Measurements from ENCODE around the gene COL4A1.

Gene COL4A1

DNA sequence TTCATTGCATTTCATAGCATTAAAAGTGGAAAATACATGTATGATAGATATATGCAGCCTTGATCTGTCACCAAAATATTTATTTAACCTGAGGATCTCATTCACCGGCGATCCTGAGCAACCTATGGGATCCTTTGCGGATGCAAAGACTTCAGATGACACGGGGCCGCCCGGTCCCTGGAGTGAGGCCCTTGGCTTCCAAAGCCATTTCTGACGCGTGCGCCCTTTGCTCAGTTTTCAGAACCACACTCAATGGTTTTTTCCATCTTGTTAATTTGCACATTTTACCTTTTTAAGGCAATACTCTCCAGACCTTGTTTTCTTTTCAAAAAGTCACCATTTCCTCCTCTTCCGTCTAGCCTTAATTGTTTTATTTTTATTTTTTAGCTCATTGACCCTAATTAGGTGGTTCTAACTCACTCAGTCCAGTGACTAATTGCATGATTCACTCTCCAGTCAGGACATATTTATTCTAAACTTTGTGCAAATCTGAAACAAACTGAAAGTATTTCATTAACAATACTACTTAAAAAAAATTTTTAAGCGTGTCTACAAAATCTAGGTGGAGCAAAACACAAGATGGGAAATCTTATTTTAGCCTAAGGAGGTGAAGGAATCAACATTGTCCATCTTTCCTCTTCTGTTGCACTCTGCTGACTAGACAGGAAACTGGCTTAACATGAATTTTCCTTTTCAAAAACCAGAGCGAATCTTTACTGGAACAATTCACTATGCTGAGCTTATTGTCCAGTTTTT is 47.9 kb downstream of the COL4A1 start:
- H3K27ac ChIP-seq (replicated peaks), result no peak overlapping the region
- H3K4me3 ChIP-seq (replicated peaks; ENCODE audit: insufficient read depth, low read length), result no peak overlapping the region
- peaks cover 3% of the 10 kb centered on the region for H3K27me3 ChIP-seq (ENCODE audit: insufficient read depth, poor library complexity, severe bottlenecking)
- DNase-seq (ENCODE audit: low read depth in 1 of 2, low spot score in 1 of 2), result no peak
- TF ChIP-seq, protein P1, sequence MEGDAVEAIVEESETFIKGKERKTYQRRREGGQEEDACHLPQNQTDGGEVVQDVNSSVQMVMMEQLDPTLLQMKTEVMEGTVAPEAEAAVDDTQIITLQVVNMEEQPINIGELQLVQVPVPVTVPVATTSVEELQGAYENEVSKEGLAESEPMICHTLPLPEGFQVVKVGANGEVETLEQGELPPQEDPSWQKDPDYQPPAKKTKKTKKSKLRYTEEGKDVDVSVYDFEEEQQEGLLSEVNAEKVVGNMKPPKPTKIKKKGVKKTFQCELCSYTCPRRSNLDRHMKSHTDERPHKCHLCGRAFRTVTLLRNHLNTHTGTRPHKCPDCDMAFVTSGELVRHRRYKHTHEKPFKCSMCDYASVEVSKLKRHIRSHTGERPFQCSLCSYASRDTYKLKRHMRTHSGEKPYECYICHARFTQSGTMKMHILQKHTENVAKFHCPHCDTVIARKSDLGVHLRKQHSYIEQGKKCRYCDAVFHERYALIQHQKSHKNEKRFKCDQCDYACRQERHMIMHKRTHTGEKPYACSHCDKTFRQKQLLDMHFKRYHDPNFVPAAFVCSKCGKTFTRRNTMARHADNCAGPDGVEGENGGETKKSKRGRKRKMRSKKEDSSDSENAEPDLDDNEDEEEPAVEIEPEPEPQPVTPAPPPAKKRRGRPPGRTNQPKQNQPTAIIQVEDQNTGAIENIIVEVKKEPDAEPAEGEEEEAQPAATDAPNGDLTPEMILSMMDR (IDR thresholded peaks at IDR 0.05; ENCODE audit: insufficient read depth, low read length), result no peak
- TF ChIP-seq SPI1 (IDR thresholded peaks at IDR 0.05; ENCODE audit: borderline replicate concordance, low read depth), result no peak
- no peak for TF ChIP-seq POLR2AphosphoS5 (IDR thresholded peaks at IDR 0.05; ENCODE audit: low read depth)
- TF ChIP-seq GABPA (IDR thresholded peaks at IDR 0.05; ENCODE audit: low read depth), result no peak
- TF ChIP-seq, protein P2, sequence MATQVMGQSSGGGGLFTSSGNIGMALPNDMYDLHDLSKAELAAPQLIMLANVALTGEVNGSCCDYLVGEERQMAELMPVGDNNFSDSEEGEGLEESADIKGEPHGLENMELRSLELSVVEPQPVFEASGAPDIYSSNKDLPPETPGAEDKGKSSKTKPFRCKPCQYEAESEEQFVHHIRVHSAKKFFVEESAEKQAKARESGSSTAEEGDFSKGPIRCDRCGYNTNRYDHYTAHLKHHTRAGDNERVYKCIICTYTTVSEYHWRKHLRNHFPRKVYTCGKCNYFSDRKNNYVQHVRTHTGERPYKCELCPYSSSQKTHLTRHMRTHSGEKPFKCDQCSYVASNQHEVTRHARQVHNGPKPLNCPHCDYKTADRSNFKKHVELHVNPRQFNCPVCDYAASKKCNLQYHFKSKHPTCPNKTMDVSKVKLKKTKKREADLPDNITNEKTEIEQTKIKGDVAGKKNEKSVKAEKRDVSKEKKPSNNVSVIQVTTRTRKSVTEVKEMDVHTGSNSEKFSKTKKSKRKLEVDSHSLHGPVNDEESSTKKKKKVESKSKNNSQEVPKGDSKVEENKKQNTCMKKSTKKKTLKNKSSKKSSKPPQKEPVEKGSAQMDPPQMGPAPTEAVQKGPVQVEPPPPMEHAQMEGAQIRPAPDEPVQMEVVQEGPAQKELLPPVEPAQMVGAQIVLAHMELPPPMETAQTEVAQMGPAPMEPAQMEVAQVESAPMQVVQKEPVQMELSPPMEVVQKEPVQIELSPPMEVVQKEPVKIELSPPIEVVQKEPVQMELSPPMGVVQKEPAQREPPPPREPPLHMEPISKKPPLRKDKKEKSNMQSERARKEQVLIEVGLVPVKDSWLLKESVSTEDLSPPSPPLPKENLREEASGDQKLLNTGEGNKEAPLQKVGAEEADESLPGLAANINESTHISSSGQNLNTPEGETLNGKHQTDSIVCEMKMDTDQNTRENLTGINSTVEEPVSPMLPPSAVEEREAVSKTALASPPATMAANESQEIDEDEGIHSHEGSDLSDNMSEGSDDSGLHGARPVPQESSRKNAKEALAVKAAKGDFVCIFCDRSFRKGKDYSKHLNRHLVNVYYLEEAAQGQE (IDR thresholded peaks at IDR 0.05; ENCODE audit: insufficient replicate concordance, low read depth), result no peak

DNA sequence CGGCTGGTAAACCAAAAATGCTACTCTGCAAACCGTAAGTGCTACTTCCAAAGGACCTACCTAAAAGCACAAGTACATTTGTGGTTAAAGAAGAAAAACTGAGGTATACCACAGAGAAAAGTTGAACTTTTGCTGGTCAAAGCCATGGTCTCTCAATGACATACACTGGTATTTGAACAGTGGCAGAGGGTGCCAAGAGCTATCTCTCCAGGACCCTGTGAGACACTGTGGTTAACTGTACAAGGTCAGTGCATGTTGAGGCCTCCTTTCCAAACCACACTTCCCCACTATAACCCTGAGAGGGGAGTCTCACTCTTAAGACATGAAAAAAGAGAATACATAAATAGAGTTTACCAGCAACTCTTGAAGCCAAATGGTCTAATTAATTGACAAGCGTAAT is 49.5 kb downstream of the COL4A1 start:
- no peak overlapping the region for H3K4me3 ChIP-seq (replicated peaks; ENCODE audit: insufficient read depth, low read length)
- H3K27me3 ChIP-seq (ENCODE audit: insufficient read depth, poor library complexity, severe bottlenecking), result no peaks in the 10 kb centered on the region
- H3K27ac ChIP-seq (replicated peaks), result no peak overlapping the region
- DNase-seq (ENCODE audit: low read depth in 1 of 2, low spot score in 1 of 2), result no peak
- TF ChIP-seq SPI1 (IDR thresholded peaks at IDR 0.05; ENCODE audit: borderline replicate concordance, low read depth) (no peak), GABPA (IDR thresholded peaks at IDR 0.05; ENCODE audit: low read depth) (no peak)
- TF ChIP-seq, protein P2 (IDR thresholded peaks at IDR 0.05; ENCODE audit: insufficient replicate concordance, low read depth), result no peak

DNA sequence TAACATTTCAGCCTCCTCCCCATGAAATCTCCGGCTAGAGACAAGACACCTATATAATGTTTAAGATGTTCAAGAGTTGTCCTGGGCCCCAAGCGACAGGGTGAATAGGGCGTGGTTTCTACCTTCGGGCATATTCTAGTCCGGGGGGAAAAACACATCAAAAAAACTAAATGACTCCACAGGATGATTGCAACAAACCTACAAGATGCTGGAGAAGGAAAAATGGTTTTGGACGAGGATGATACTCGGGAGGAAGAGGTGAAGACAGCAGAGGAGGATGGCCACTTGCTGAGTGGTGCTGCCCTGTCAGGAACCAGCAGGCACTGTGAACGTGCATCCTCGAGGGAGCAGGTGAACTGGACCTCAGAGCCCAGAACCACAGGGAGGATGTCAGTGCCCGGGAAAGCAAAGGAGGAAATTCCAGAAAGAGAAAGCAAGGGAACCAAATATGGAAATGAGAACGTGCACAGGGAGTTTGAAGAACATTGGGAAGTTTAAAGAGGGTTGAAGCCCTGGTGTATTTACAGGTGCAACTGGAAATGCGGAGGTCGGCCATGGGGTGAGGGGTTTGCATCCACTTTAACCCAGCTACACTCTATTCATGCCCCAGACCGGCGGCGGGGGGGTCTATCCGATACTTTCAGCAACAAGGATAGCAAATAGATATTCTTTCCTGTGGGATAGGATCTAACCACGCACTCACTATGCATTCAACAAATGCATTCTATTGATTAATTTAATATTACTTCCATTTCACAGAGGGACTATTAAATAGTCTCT is 50.6 kb downstream of the COL4A1 start:
- Histone ChIP-seq H3K4me3 (replicated peaks; ENCODE audit: insufficient read depth, low read length) (no peak overlapping the region), H3K27me3 (ENCODE audit: insufficient read depth, poor library complexity, severe bottlenecking) (no peaks in the 10 kb centered on the region), H3K27ac (replicated peaks) (no peak overlapping the region)
- DNase-seq (ENCODE audit: low read depth in 1 of 2, low spot score in 1 of 2), result no peak
- no peak for TF ChIP-seq GABPA (IDR thresholded peaks at IDR 0.05; ENCODE audit: low read depth)
- TF ChIP-seq POLR2AphosphoS5 (IDR thresholded peaks at IDR 0.05; ENCODE audit: low read depth), result no peak
- TF ChIP-seq, protein P1 (IDR thresholded peaks at IDR 0.05; ENCODE audit: insufficient read depth, low read length), result no peak
- TF ChIP-seq SPI1 (IDR thresholded peaks at IDR 0.05; ENCODE audit: borderline replicate concordance, low read depth), result no peak
- TF ChIP-seq, protein P2 (IDR thresholded peaks at IDR 0.05; ENCODE audit: insufficient replicate concordance, low read depth), result no peak
